Activated CD4-positive, alpha-beta memory T cell treated with anti-CD3 and anti-CD28 coated beads, Interleukin-2, amount 10 ng/mL, durations not matched to agents 7 days and 5 days (primary cell): ENCODE measurements around the gene TRAPPC3. TPM values are rescaled to one million over a fixed set of nuclear protein-coding genes. Genes with fewer than 3 reads are reported as not detected.

Experiments used
- CTCF ChIA-PET: fragments of 350-600 bp; sonication (Branson Sonifier 250); formaldehyde crosslinking; loops from one replicate; lab custom pipeline; 2021; ENCODE audit warnings: antibody characterized with exemption, inconsistent platforms; lab: Charles Lee
- POLR2A ChIA-PET: fragments of 350-600 bp; sonication (Branson Sonifier 250); formaldehyde crosslinking; loops from one replicate; lab custom pipeline; 2021; ENCODE audit warnings: antibody characterized with exemption; lab: Charles Lee
- DNase-seq: peaks from one replicate; pipeline ENCODE4 v3.0.0-alpha.2; 2020
- H3K27ac Mint-ChIP-seq: one replicate; pipeline ENCODE4 v1.8.0; 2021; ENCODE audit warnings: mild to moderate bottlenecking, mixed read lengths
- H3K27me3 Mint-ChIP-seq: one replicate; pipeline ENCODE4 v1.8.0; 2021; ENCODE audit warnings: mixed read lengths
- H3K36me3 Mint-ChIP-seq: one replicate; pipeline ENCODE4 v1.8.0; 2021; ENCODE audit warnings: low read depth, mixed read lengths
- H3K4me1 Mint-ChIP-seq: one replicate; pipeline ENCODE4 v1.8.0; 2021; ENCODE audit warnings: mixed read lengths
- H3K4me3 Mint-ChIP-seq: one replicate; pipeline ENCODE4 v1.8.0; 2021; ENCODE audit warnings: mild to moderate bottlenecking, mixed read lengths
- H3K9me3 Mint-ChIP-seq: one replicate; pipeline ENCODE4 v1.8.0; 2021; ENCODE audit warnings: mixed read lengths
- total RNA-seq, 2 experiments: library from RNA; stranded (reverse); gene quantifications; one replicate each; pipeline ENCODE4 v1.2.3, GENCODE V29; 2021

Gene TRAPPC3
- total RNA-seq, 2 experiments from 2014 or later, result 57.2 to 58.4 TPM

GRCh38 chr1:36175137-36176095 is 26.1 kb upstream of the TRAPPC3 start:
- H3K27me3 Mint-ChIP-seq, result no peaks in the 10 kb centered on the region
- ChIA-PET CTCF (no interaction called here), POLR2A (no interaction called here)
- no peak overlapping the region for H3K27ac Mint-ChIP-seq
- H3K4me3 Mint-ChIP-seq, result no peak overlapping the region
- H3K9me3 Mint-ChIP-seq, result no peaks in the 10 kb centered on the region
- H3K4me1 Mint-ChIP-seq, result peaks cover 2% of the 10 kb centered on the region
- no peak for DNase-seq
- H3K36me3 Mint-ChIP-seq, result peaks cover 65% of the 10 kb centered on the region

DNA sequence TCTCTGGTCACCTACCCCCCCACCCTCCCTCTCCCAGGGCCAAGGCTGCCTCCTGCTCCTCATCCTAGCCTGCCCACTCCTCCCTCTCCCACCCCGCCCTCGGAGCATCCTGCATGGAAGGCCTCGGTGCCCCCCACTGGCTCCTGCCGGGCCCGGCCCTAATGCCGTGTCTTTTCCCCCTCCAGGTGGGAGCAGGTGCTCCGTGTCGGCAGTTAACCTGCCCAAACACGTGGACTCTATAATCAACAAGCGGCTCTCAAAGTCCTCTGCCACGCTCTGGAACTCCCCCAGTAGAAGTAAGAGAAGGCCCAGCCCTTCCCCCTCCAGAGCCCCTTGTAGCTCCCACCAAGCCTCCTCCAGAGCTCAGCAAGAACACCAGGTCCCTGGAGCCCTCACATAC is 25.4 kb upstream of the TRAPPC3 start:
- Mint-ChIP-seq H3K27ac (no peak overlapping the region), H3K4me3 (no peak overlapping the region), H3K36me3 (peaks cover 61% of the 10 kb centered on the region), H3K27me3 (no peaks in the 10 kb centered on the region), H3K9me3 (no peaks in the 10 kb centered on the region), H3K4me1 (peaks cover 4% of the 10 kb centered on the region)
- ChIA-PET CTCF (no interaction called here), POLR2A (no interaction called here)
- DNase-seq, result no peak

GRCh38 chr1:36172983-36173382 is 23.7 kb upstream of the TRAPPC3 start:
- Mint-ChIP-seq H3K9me3 (no peaks in the 10 kb centered on the region), H3K36me3 (peaks cover 56% of the 10 kb centered on the region), H3K27me3 (no peaks in the 10 kb centered on the region), H3K4me3 (no peak overlapping the region), H3K4me1 (peaks cover 8% of the 10 kb centered on the region), H3K27ac (no peak overlapping the region)
- ChIA-PET POLR2A (interaction anchor here (1.1 kb wide), 1 partner anchor 9 kb away, joined by 3 read pairs; no protein-coding TSS in a partner anchor), CTCF (interaction anchor here (1.4 kb wide), 1 partner anchor 24 kb away, joined by 3 read pairs; the partner anchor contains the start of gene TRAPPC3)
- no peak for DNase-seq

GRCh38 chr1:36172017-36172747 is 22.9 kb upstream of the TRAPPC3 start:
- POLR2A ChIA-PET, result interaction anchor here (0.6 to 4.1 kb wide), 5 partner anchors 8 to 39 kb away, joined by 3 to 12 read pairs (median 3); partner anchors contain the start of gene TRAPPC3
- H3K27ac Mint-ChIP-seq, result no peak overlapping the region

DNA sequence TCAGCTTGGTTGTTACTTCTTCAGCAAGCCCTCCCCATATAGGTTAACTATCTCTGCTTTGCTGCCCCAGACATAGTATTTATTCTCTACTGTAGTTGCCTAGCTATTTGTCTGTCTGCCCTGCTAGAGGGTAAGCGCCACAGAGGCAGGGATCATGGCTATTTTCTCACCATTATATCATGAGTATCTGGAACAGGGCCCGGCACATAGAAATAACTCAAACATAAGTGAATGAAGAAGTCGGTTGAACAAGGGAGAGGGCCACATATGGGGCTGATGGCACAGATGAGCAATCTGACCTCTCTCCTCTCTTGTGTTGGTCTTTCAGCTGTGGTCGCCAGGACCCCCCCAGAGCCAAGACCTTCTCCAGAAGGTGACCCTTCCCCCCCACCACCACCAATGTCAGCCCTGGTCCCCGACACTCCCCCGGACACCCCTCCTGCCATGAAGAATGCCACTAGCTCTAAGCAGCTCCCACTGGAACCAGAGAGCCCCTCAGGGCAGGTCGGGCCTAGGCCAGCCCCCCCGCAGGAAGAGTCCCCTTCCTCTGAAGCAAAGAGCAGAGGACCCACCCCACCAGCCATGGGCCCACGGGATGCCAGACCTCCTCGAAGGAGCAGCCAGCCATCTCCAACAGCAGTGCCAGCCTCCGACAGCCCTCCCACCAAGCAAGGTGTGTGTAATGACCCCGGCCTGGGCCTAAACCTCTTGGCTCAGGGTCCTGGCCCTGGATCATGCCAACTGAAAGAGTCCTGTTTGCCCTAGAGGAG is 21.5 kb upstream of the TRAPPC3 start:
- no peak for DNase-seq
- Mint-ChIP-seq H3K9me3 (no peaks in the 10 kb centered on the region), H3K27ac (no peak overlapping the region), H3K4me1 (peaks cover 19% of the 10 kb centered on the region), H3K27me3 (no peaks in the 10 kb centered on the region), H3K36me3 (peaks cover 63% of the 10 kb centered on the region), H3K4me3 (no peak overlapping the region)
- ChIA-PET POLR2A (interaction anchor here (0.6 to 4.1 kb wide), 4 partner anchors 9 to 40 kb away, joined by 3 to 12 read pairs (median 7); partner anchors contain the start of gene TRAPPC3), CTCF (interaction anchor here (0.6 to 0.9 kb wide), 2 partner anchors 10 to 380 kb away, joined by 4 read pairs; no protein-coding TSS in a partner anchor)

More at GRCh38 chr1:36172017-36172747, 22.9 kb upstream of the TRAPPC3 start:
- CTCF ChIA-PET, result interaction anchor here (1.4 kb wide), 1 partner anchor 23 kb away, joined by 3 read pairs; the partner anchor contains the start of gene TRAPPC3
- Mint-ChIP-seq H3K36me3 (peaks cover 55% of the 10 kb centered on the region), H3K4me1 (peaks cover 8% of the 10 kb centered on the region), H3K9me3 (no peaks in the 10 kb centered on the region), H3K4me3 (no peak overlapping the region), H3K27me3 (no peaks in the 10 kb centered on the region)
- no peak for DNase-seq

DNA sequence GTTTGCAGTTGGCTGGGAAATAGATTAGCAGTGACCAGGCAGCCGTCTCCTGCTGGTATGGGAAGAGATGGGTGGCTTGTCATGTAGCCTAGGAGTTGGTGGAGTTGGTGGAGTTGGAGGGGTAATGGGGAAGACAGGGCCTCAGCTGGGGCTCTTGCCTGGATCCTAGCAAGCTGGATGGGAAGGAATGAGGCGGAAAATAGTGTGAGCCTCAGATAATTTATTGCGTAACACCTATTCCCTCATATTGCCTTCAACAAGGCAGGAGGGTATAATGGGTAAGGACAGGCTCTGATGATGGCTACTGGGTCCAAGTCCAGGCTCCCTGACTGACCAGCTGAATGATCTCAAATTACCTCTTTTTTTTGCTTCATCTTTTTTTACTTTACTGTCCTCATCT is 19.2 kb upstream of the TRAPPC3 start:
- Mint-ChIP-seq H3K9me3 (no peaks in the 10 kb centered on the region), H3K4me3 (no peak overlapping the region), H3K4me1 (peaks cover 28% of the 10 kb centered on the region), H3K27me3 (no peaks in the 10 kb centered on the region), H3K36me3 (peaks cover 53% of the 10 kb centered on the region), H3K27ac (peak overlapping the region; percentile 10)
- DNase-seq, result no peak
- ChIA-PET CTCF (no interaction called here), POLR2A (interaction anchor here (2.8 to 4.1 kb wide), 2 partner anchors 8 to 19 kb away, joined by 11 to 12 read pairs; partner anchors contain the start of gene TRAPPC3)

- ChIA-PET POLR2A (no interaction called here), CTCF (interaction anchor here (1.1 kb wide), 1 partner anchor 17 kb away, joined by 4 read pairs; no protein-coding TSS in a partner anchor)
- peaks cover 38% of the 10 kb centered on the region for H3K4me1 Mint-ChIP-seq
- H3K27me3 Mint-ChIP-seq, result no peaks in the 10 kb centered on the region
- no peak overlapping the region for H3K4me3 Mint-ChIP-seq
- no peaks in the 10 kb centered on the region for H3K9me3 Mint-ChIP-seq
- DNase-seq, result no peak
- peaks cover 54% of the 10 kb centered on the region for H3K36me3 Mint-ChIP-seq
- peak overlapping the region; percentile 59 for H3K27ac Mint-ChIP-seq
Measured at GRCh38 chr1:36166938-36167905, 17.9 kb upstream of the TRAPPC3 start.

- no peak for DNase-seq
- Mint-ChIP-seq H3K4me3 (no peak overlapping the region), H3K9me3 (no peaks in the 10 kb centered on the region), H3K4me1 (peaks cover 49% of the 10 kb centered on the region), H3K27me3 (no peaks in the 10 kb centered on the region), H3K36me3 (peaks cover 54% of the 10 kb centered on the region), H3K27ac (no peak overlapping the region)
- POLR2A ChIA-PET, result interaction anchor here (8.9 kb wide), 1 partner anchor 15 kb away, joined by 193 read pairs; the partner anchor contains the start of gene TRAPPC3
- CTCF ChIA-PET, result interaction anchor here (0.6 to 1.1 kb wide), 2 partner anchors 16 to 100 kb away, joined by 3 to 4 read pairs; no protein-coding TSS in a partner anchor
Measured at GRCh38 chr1:36166136-36166535, 16.9 kb upstream of the TRAPPC3 start.

DNA sequence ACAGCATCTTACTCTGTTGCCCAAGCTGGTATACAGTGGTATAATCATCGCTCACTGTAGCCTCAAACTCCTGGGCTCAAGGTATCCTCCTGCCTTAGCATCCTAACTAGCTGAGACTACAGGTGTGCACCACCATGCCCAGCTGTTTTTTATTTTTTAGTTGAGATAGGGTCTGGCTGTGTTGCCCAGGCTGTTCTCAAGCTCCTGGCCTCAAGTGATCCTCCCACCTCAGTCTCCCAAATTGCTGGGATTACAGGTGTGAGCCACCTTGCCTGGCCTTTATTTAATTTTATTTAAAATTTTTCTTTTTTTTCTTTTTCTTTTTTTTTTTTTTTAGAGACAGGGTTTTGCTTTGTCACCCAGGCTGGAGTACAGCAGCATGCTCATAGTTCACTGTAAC is 15.9 kb upstream of the TRAPPC3 start:
- H3K27me3 Mint-ChIP-seq, result no peaks in the 10 kb centered on the region
- no peak for DNase-seq
- H3K27ac Mint-ChIP-seq, result no peak overlapping the region
- CTCF ChIA-PET, result interaction anchor here (1.3 kb wide), 1 partner anchor 121 kb away, joined by 3 read pairs; no protein-coding TSS in a partner anchor
- peaks cover 57% of the 10 kb centered on the region for H3K4me1 Mint-ChIP-seq
- no peaks in the 10 kb centered on the region for H3K9me3 Mint-ChIP-seq
- H3K36me3 Mint-ChIP-seq, result peaks cover 61% of the 10 kb centered on the region
- no peak overlapping the region for H3K4me3 Mint-ChIP-seq
- POLR2A ChIA-PET, result interaction anchor here (8.9 kb wide), 1 partner anchor 14 kb away, joined by 193 read pairs; the partner anchor contains the start of gene TRAPPC3

DNA sequence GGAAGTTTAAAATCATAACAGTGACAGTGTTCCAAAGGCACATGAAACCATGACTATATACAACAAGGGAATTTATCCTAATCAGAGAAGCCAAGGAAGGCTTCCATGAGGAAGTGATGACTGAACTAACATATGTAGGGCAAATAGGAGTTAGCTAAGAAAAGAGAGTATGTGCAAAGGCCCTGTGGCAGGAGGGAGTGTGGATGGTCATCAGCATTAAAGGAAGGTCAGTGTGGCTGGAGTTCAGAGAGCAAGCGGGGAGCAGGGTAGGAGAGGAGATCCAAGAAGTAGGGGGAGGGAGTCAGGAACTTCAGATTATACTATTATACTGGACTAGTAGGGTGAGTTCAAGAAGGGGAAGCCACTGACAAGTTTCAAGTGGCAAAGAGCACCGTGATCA is 15.1 kb upstream of the TRAPPC3 start:
- Mint-ChIP-seq H3K9me3 (no peaks in the 10 kb centered on the region), H3K4me1 (peaks cover 62% of the 10 kb centered on the region), H3K36me3 (peaks cover 63% of the 10 kb centered on the region), H3K27ac (peak overlapping the region; percentile 29), H3K4me3 (no peak overlapping the region), H3K27me3 (no peaks in the 10 kb centered on the region)
- no peak for DNase-seq
- ChIA-PET CTCF (interaction anchor here (1.3 kb wide), 2 partner anchors 22 to 121 kb away, joined by 3 to 4 read pairs; no protein-coding TSS in a partner anchor), POLR2A (interaction anchor here (1.2 to 8.9 kb wide), 3 partner anchors 8 to 60 kb away, joined by 3 to 193 read pairs (median 72); partner anchors contain the start of genes THRAP3 and TRAPPC3)

- Mint-ChIP-seq H3K4me1 (peaks cover 68% of the 10 kb centered on the region), H3K9me3 (no peaks in the 10 kb centered on the region)
- POLR2A ChIA-PET, result interaction anchor here (1.2 to 8.9 kb wide), 6 partner anchors 9 to 223 kb away, joined by 3 to 193 read pairs (median 18); partner anchors contain the start of genes STK40, THRAP3 and TRAPPC3
Measured at GRCh38 chr1:36163426-36163825, 14.1 kb upstream of the TRAPPC3 start.

More at GRCh38 chr1:36163426-36163825, 14.1 kb upstream of the TRAPPC3 start:
- CTCF ChIA-PET, result interaction anchor here (1.3 to 5.1 kb wide), 4 partner anchors 13 to 61 kb away, joined by 4 to 105 read pairs (median 10); partner anchors contain the start of genes THRAP3 and TRAPPC3
- no peaks in the 10 kb centered on the region for H3K27me3 Mint-ChIP-seq
- no peak for DNase-seq
- H3K4me3 Mint-ChIP-seq, result no peak overlapping the region
- peak overlapping the region; percentile 88 for H3K27ac Mint-ChIP-seq
- H3K36me3 Mint-ChIP-seq, result peaks cover 66% of the 10 kb centered on the region
